GM12878 (cell line): ENCODE results near the gene REEP6. TPM values are rescaled to one million over a fixed set of nuclear protein-coding genes. Genes with fewer than 3 reads are reported as not detected.

Experiments used
- ATAC-seq: fragments of 200-7000 bp; cut with Tn5 transposase; 3 replicates; pipeline ENCODE4 v1.9.1; 2020; ENCODE audit warnings: mild to moderate bottlenecking, moderate library complexity
- BruUV-seq: library from RNA; stranded (reverse); fragments of 400-500 nt; replicated peaks from 2 replicates; lab custom pipeline; 2021; lab: Mats Ljungman, UMichigan
- CTCF ChIA-PET: fragments of 300-600 bp; sonication (Branson Sonifier 250); formaldehyde crosslinking; extraction: SDS; loops from one replicate; lab custom pipeline; 2021; ENCODE audit warnings: inconsistent platforms; lab: Yijun Ruan, JAX
- POLR2A ChIA-PET: fragments of 350-600 bp; formaldehyde crosslinking; extraction: SDS; loops from one replicate; lab custom pipeline; 2021; ENCODE audit warnings: inconsistent platforms; lab: Charles Lee
- RAD21 ChIA-PET: fragments of 300-600 bp; sonication (Branson Sonifier 250); formaldehyde crosslinking; loops from one replicate; lab custom pipeline; 2023; ENCODE audit warnings: antibody characterized with exemption; ENCODE audit not compliant: unreplicated experiment; lab: Charles Lee
- SMC1A ChIA-PET: fragments of 300-600 bp; sonication (Branson Sonifier 250); formaldehyde crosslinking; loops from one replicate; lab custom pipeline; 2023; ENCODE audit not compliant: unreplicated experiment, uncharacterized antibody; lab: Charles Lee
- DNase-seq: peaks from one replicate; pipeline ENCODE4 v3.0.0-alpha.2; 2011; ENCODE audit warnings: low read depth, low spot score
- FAIRE-seq: peaks from 3 replicates; lab custom pipeline; 2011; peaks lifted over from hg19 to GRCh38; lab: Jason Lieb, UNC
- H2AFZ ChIP-seq: 2 replicates; pipeline ENCODE4 v1.6.0; 2011; ENCODE audit warnings: low read depth, low read length, control low read depth; ENCODE audit not compliant: control insufficient read depth
- H3K27ac ChIP-seq: 2 replicates; pipeline ENCODE4 v1.5.1; 2011; ENCODE audit warnings: control low read depth; ENCODE audit not compliant: control insufficient read depth, insufficient read depth
- H3K27me3 ChIP-seq, 2 experiments: replicated peaks in 1 of 2; 2 replicates each; pipeline versions ENCODE4 v1.6.0 to v1.6.1; 2011; ENCODE audit warnings: low read length in 1 of 2; ENCODE audit not compliant: control insufficient read depth in 2 of 2, insufficient read depth in 2 of 2
- H3K36me3 ChIP-seq, 2 experiments: 2 replicates each; pipeline ENCODE4 v1.5.1; 2011; ENCODE audit warnings: low read length in 1 of 2; ENCODE audit not compliant: control insufficient read depth in 2 of 2, insufficient read depth in 2 of 2
- H3K4me1 ChIP-seq: 2 replicates; pipeline ENCODE4 v1.6.1; 2011; ENCODE audit warnings: mild to moderate bottlenecking, low read length, moderate library complexity, mixed read lengths; ENCODE audit not compliant: control insufficient read depth, insufficient read depth
- H3K4me2 ChIP-seq: 2 replicates; pipeline ENCODE4 v1.6.0; 2011; ENCODE audit warnings: control low read depth; ENCODE audit not compliant: control insufficient read depth, insufficient read depth
- H3K4me3 ChIP-seq: fragments of 200-600 bp; sonication (generic); 2 replicates; pipeline ENCODE4 v1.5.1; 2016
- H3K79me2 ChIP-seq: 2 replicates; pipeline ENCODE4 v1.6.0; 2011; ENCODE audit warnings: low read length; ENCODE audit not compliant: control insufficient read depth, insufficient read depth
- H3K9ac ChIP-seq: 2 replicates; pipeline ENCODE4 v1.8.0; 2011; ENCODE audit warnings: low read length, control low read depth, mixed read lengths; ENCODE audit not compliant: control insufficient read depth, insufficient read depth
- H3K9me3 ChIP-seq: replicated peaks from 3 replicates; pipeline ENCODE4 v1.5.1; 2011; ENCODE audit warnings: mild to moderate bottlenecking, low read length; ENCODE audit not compliant: control insufficient read depth, insufficient read depth
- H4K20me1 ChIP-seq: 2 replicates; pipeline ENCODE4 v1.6.0; 2011; ENCODE audit not compliant: control insufficient read depth, insufficient read depth
- ATF7 ChIP-seq: fragments of 450-650 bp; IDR thresholded peaks from 2 replicates; pipeline ENCODE4 v1.6.1; 2016; ENCODE audit warnings: low read depth, mild to moderate bottlenecking
- BACH1 ChIP-seq: fragments of 450-650 bp; IDR thresholded peaks from 2 replicates; pipeline ENCODE4 v1.6.1; 2017; ENCODE audit warnings: mild to moderate bottlenecking, borderline replicate concordance
- CREB1 ChIP-seq: IDR thresholded peaks from 2 replicates; pipeline ENCODE4 v1.6.1; 2012; ENCODE audit warnings: low read depth, mild to moderate bottlenecking, inconsistent platforms
- FOS ChIP-seq: IDR thresholded peaks from 3 replicates; pipeline ENCODE4 v1.6.1; 2011; ENCODE audit warnings: borderline replicate concordance; ENCODE audit not compliant: insufficient read length; ENCODE audit errors: extremely low read depth
- HCFC1 ChIP-seq: fragments of 150-350 bp; IDR thresholded peaks from 2 replicates; pipeline ENCODE4 v1.6.1; 2014; ENCODE audit warnings: low read length
- IKZF1 ChIP-seq: fragments of 450-650 bp; conservative IDR thresholded peaks from 2 replicates; pipeline ENCODE4 v1.6.1; 2017; ENCODE audit warnings: antibody characterized with exemption, mild to moderate bottlenecking
- JUND ChIP-seq: IDR thresholded peaks from 2 replicates; pipeline ENCODE4 v1.6.1; 2012; ENCODE audit warnings: low read depth, mild to moderate bottlenecking, low read length, improper control_type of control experiment, moderate library complexity
- KAT2A ChIP-seq: conservative IDR thresholded peaks from 2 replicates; pipeline ENCODE4 v1.6.1; 2011; ENCODE audit warnings: low read depth, low read length; ENCODE audit not compliant: control insufficient read depth
- MXI1 ChIP-seq: fragments of 150-350 bp; IDR thresholded peaks from 2 replicates; pipeline ENCODE4 v1.6.1; 2011; ENCODE audit warnings: low read depth, mild to moderate bottlenecking, inconsistent platforms, low read length, improper control_type of control experiment
- RAD21 ChIP-seq: IDR thresholded peaks from 2 replicates; pipeline ENCODE4 v1.6.1; 2011; ENCODE audit warnings: mild to moderate bottlenecking, low read depth, low read length, moderate library complexity; ENCODE audit not compliant: insufficient read depth
- RAD51 ChIP-seq: fragments of 450-650 bp; IDR thresholded peaks from 2 replicates; pipeline ENCODE4 v1.6.1; 2016; ENCODE audit warnings: moderate library complexity, mild to moderate bottlenecking, inconsistent platforms
- RCOR1 ChIP-seq: conservative IDR thresholded peaks from 2 replicates; pipeline ENCODE4 v1.6.1; 2012; ENCODE audit warnings: low read depth, low read length, improper control_type of control experiment
- RFX5 ChIP-seq: IDR thresholded peaks from 2 replicates; pipeline ENCODE4 v1.6.1; 2011; ENCODE audit warnings: low read depth, low read length, improper control_type of control experiment
- SMAD1 ChIP-seq: fragments of 450-650 bp; IDR thresholded peaks from 2 replicates; pipeline ENCODE4 v1.6.1; 2018; ENCODE audit warnings: mild to moderate bottlenecking, low read depth; ENCODE audit not compliant: partially characterized antibody
- SMC3 ChIP-seq: IDR thresholded peaks from 2 replicates; pipeline ENCODE4 v1.6.1; 2011; ENCODE audit warnings: low read length, improper control_type of control experiment, borderline replicate concordance
- STAT3 ChIP-seq: IDR thresholded peaks from 2 replicates; pipeline ENCODE4 v1.6.1; 2011; ENCODE audit warnings: low read depth, low read length, improper control_type of control experiment
- SUZ12 ChIP-seq: fragments of 200-600 bp; sonication (generic); IDR thresholded peaks from one replicate; pipeline ENCODE4 v1.6.1; 2018; ENCODE audit warnings: antibody characterized with exemption, mild to moderate bottlenecking; ENCODE audit not compliant: unreplicated experiment
- WGBS: methylation state at CpG from one replicate; pipeline ENCODE4 v1.1.6; 2016; ENCODE audit warnings: low lambda C conversion rate; ENCODE audit not compliant: insufficient replicate concordance, insufficient coverage; ENCODE audit errors: missing lambda C conversion rate; 5-methylcytosine and 5-hydroxymethylcytosine counted together
- in situ Hi-C: fragments of 300-500 bp; cut with MboI; formaldehyde crosslinking; loops from 9 replicates; pipeline ENCODE4 v1.14.3; 2018; ENCODE audit warnings: mixed read lengths
- intact Hi-C: fragments of 100-400 bp; cut with micrococcal nuclease; formaldehyde crosslinking; loops from one replicate; pipeline ENCODE4 v1.14.2; 2022; ENCODE audit not compliant: unreplicated experiment
- polyA plus RNA-seq, 11 experiments: library from polyadenylated mRNA; depleted of rRNA in 4 of 11; unstranded in 6 of 11; stranded (reverse) in 5 of 11; fragments of >200 nt; fragmentation: Nextera tagmentation in 4 of 11; fragmentation: Illumina TruSeq in 1 of 11; extraction: Ambion mirVana in 4 of 11; extraction: Trizol in 1 of 11; gene quantifications; 1 replicate in 1 of 11; 2 replicates in 10 of 11; pipeline versions ENCODE4 v1.2.1 to v1.2.3, GENCODE V29; 2011 to 2016; ENCODE audit warnings: inconsistent platforms in 2 of 11, missing spikeins in 2 of 11, low read depth in 1 of 11
- total RNA-seq, 4 experiments: library from RNA; depleted of rRNA in 3 of 4; stranded (reverse); fragments of >200 nt in 3 of 4; fragmentation: Illumina TruSeq in 1 of 4; extraction: Trizol in 1 of 4; gene quantifications; 2 replicates each; pipeline versions ENCODE4 v1.2.1 to v1.2.3, GENCODE V29; 2013 to 2021
- TF ChIP-seq, protein P1 (sequence below): fragments of 450-650 bp; formaldehyde crosslinking; IDR thresholded peaks from 2 replicates; pipeline ENCODE4 v1.4.0; 2020; ENCODE audit warnings: mild to moderate bottlenecking, moderate library complexity
- TF ChIP-seq, protein P2 (sequence below): IDR thresholded peaks from 2 replicates; pipeline ENCODE4 v1.6.1; 2012; ENCODE audit warnings: low read depth, low read length, improper control_type of control experiment

Gene REEP6
- total and polyA plus RNA-seq, 10 of the 15 experiments (the other 5 are each of a cell fraction or from before 2014, with no cell fraction given), result 0.06 to 1.1 (median 0.39) TPM; not detected in 2

- no peak overlapping the region for H3K4me3 ChIP-seq
- H3K4me1 ChIP-seq, result no peaks in the 10 kb centered on the region; the same call in 1 of the 2 replicates
- H3K4me2 ChIP-seq, result no peak overlapping the region
- H3K9ac ChIP-seq, result no peak overlapping the region
- H3K36me3 ChIP-seq, result no peaks in the 10 kb centered on the region
- WGBS, result 66% methylated on average over 34 of the region's 36 CpGs
- no peak overlapping the region for H2AFZ ChIP-seq
- H3K79me2 ChIP-seq, result no peaks in the 10 kb centered on the region
- FAIRE-seq (no peak), ATAC-seq (no peak), DNase-seq (no peak)
- CTCF ChIA-PET, result no interaction called here
- SMC1A ChIA-PET, result no interaction called here
- H4K20me1 ChIP-seq, result no peaks in the 10 kb centered on the region
- no peak overlapping the region for H3K27ac ChIP-seq
- no peaks in the 10 kb centered on the region for H3K27me3 ChIP-seq
- no peaks in the 10 kb centered on the region; the same call in 2 of the 3 replicates for H3K9me3 ChIP-seq
- RAD21 ChIA-PET, result no interaction called here
- POLR2A ChIA-PET, result no interaction called here
- intact Hi-C loops (no loop called here), in situ Hi-C loops (no loop called here)
- BruUV-seq, result no TSS peak
- TF ChIP-seq ATF7, result no peak
- no peak for TF ChIP-seq FOS
- TF ChIP-seq, protein P1, sequence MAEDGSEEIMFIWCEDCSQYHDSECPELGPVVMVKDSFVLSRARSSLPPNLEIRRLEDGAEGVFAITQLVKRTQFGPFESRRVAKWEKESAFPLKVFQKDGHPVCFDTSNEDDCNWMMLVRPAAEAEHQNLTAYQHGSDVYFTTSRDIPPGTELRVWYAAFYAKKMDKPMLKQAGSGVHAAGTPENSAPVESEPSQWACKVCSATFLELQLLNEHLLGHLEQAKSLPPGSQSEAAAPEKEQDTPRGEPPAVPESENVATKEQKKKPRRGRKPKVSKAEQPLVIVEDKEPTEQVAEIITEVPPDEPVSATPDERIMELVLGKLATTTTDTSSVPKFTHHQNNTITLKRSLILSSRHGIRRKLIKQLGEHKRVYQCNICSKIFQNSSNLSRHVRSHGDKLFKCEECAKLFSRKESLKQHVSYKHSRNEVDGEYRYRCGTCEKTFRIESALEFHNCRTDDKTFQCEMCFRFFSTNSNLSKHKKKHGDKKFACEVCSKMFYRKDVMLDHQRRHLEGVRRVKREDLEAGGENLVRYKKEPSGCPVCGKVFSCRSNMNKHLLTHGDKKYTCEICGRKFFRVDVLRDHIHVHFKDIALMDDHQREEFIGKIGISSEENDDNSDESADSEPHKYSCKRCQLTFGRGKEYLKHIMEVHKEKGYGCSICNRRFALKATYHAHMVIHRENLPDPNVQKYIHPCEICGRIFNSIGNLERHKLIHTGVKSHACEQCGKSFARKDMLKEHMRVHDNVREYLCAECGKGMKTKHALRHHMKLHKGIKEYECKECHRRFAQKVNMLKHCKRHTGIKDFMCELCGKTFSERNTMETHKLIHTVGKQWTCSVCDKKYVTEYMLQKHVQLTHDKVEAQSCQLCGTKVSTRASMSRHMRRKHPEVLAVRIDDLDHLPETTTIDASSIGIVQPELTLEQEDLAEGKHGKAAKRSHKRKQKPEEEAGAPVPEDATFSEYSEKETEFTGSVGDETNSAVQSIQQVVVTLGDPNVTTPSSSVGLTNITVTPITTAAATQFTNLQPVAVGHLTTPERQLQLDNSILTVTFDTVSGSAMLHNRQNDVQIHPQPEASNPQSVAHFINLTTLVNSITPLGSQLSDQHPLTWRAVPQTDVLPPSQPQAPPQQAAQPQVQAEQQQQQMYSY (CRISPR knock-in tag), result no peak
- TF ChIP-seq IKZF1, result no peak
- no peak for TF ChIP-seq RAD51
- TF ChIP-seq SMC3, result no peak
- TF ChIP-seq STAT3, result no peak
- no peak for TF ChIP-seq KAT2A
- TF ChIP-seq, protein P2, sequence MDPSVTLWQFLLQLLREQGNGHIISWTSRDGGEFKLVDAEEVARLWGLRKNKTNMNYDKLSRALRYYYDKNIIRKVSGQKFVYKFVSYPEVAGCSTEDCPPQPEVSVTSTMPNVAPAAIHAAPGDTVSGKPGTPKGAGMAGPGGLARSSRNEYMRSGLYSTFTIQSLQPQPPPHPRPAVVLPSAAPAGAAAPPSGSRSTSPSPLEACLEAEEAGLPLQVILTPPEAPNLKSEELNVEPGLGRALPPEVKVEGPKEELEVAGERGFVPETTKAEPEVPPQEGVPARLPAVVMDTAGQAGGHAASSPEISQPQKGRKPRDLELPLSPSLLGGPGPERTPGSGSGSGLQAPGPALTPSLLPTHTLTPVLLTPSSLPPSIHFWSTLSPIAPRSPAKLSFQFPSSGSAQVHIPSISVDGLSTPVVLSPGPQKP, result no peak
- no peak for TF ChIP-seq JUND
- TF ChIP-seq SUZ12, result no peak
- TF ChIP-seq SMAD1, result no peak
- TF ChIP-seq RFX5, result no peak
- TF ChIP-seq BACH1, result no peak
- TF ChIP-seq RCOR1, result no peak
- no peak for TF ChIP-seq RAD21
- no peak for TF ChIP-seq MXI1
- no peak for TF ChIP-seq CREB1
- no peak for TF ChIP-seq HCFC1
These were observed 30.7 kb upstream of the REEP6 start for GRCh38 chr19:1460033-1460995.
